HEK293 (cell line): ENCODE results near the gene FANK1.
"Not testable (repeated sequence)": the region's sequence is repeated elsewhere in the genome, so short reads cannot be mapped to it uniquely, and the experiment has no call there.

Experiments
- CTCF ChIA-PET: fragments of 350-600 bp; formaldehyde crosslinking; extraction: SDS; loops from one replicate; lab custom pipeline; 2021; ENCODE audit warnings: antibody characterized with exemption; lab: Yijun Ruan, JAX
- POLR2A ChIA-PET: fragments of 300-600 bp; formaldehyde crosslinking; extraction: SDS; loops from one replicate; lab custom pipeline; 2020; ENCODE audit warnings: antibody characterized with exemption, inconsistent platforms; lab: Yijun Ruan, JAX
- H3K27ac ChIP-seq: fragments of 200-500 bp; sonication (Bioruptor generic); 2 replicates; pipeline ENCODE4 v1.5.1; 2014; ENCODE audit warnings: low read depth, low read length, control low read depth, inconsistent platforms; ENCODE audit errors: extremely low read depth
- H3K36me3 ChIP-seq, 2 experiments: fragments of 200-500 bp in 1 of 2; sonication (Bioruptor generic) in 1 of 2; 1 replicate in 1 of 2; 2 replicates in 1 of 2; pipeline ENCODE4 v1.5.1; 2014 to 2017; ENCODE audit warnings: inconsistent platforms in 2 of 2, low read length in 2 of 2; ENCODE audit not compliant: control insufficient read depth in 2 of 2, insufficient read depth in 1 of 2
- H3K4me1 ChIP-seq: fragments of 200-500 bp; sonication (Bioruptor generic); 2 replicates; pipeline ENCODE4 v1.5.1; 2014; ENCODE audit warnings: mild to moderate bottlenecking, low read length, inconsistent platforms; ENCODE audit not compliant: control insufficient read depth, insufficient read depth
- H3K4me3 ChIP-seq: 2 replicates; pipeline ENCODE4 v1.5.1; 2011; ENCODE audit warnings: low read depth, mild to moderate bottlenecking, control low read depth, low read length, moderate library complexity
- H3K9me3 ChIP-seq: fragments of 200-500 bp; sonication (Bioruptor generic); 2 replicates; pipeline ENCODE4 v1.5.1; 2014; ENCODE audit warnings: low read depth, low read length, inconsistent platforms; ENCODE audit not compliant: control insufficient read depth, insufficient read depth
- EGR2 ChIP-seq: fragments of 450-650 bp; formaldehyde crosslinking; IDR thresholded peaks from 2 replicates; pipeline ENCODE4 v1.5.1; 2016; ENCODE audit warnings: low read depth, missing biosample characterization, missing genetic modification characterization
- GLIS1 ChIP-seq: fragments of 450-650 bp; formaldehyde crosslinking; IDR thresholded peaks from 2 replicates; pipeline ENCODE4 v1.5.1; 2016; ENCODE audit warnings: missing biosample characterization, missing genetic modification characterization
- GLIS2 ChIP-seq: fragments of 450-650 bp; formaldehyde crosslinking; IDR thresholded peaks from 2 replicates; pipeline ENCODE4 v1.5.1; 2016; ENCODE audit warnings: missing biosample characterization, missing genetic modification characterization
- KLF7 ChIP-seq: fragments of 450-650 bp; formaldehyde crosslinking; IDR thresholded peaks from 2 replicates; pipeline ENCODE4 v1.5.1; 2016; ENCODE audit warnings: missing biosample characterization, missing genetic modification characterization, borderline replicate concordance
- KLF9 ChIP-seq: fragments of 450-650 bp; formaldehyde crosslinking; IDR thresholded peaks from 2 replicates; pipeline ENCODE4 v1.5.1; 2016; ENCODE audit warnings: missing biosample characterization, missing genetic modification characterization, low read depth
- MEIS1 ChIP-seq: sonication (generic); formaldehyde crosslinking; IDR thresholded peaks from 2 replicates; pipeline ENCODE4 v1.8.1; 2022; ENCODE audit warnings: missing genetic modification reagents, mild to moderate bottlenecking, borderline replicate concordance
- RBAK ChIP-seq: fragments of 450-650 bp; formaldehyde crosslinking; IDR thresholded peaks from 2 replicates; pipeline ENCODE4 v1.5.1; 2016; ENCODE audit warnings: missing biosample characterization, missing genetic modification characterization
- SETDB1 ChIP-seq: IDR thresholded peaks from one replicate; pipeline ENCODE4 v1.6.1; 2017; ENCODE audit warnings: mild to moderate bottlenecking, low read length, moderate library complexity, mixed read lengths; ENCODE audit not compliant: insufficient read length
- SP3 ChIP-seq: fragments of 450-650 bp; formaldehyde crosslinking; IDR thresholded peaks from 2 replicates; pipeline ENCODE4 v1.5.1; 2016; ENCODE audit warnings: missing biosample characterization, missing genetic modification characterization
- ZBTB48 ChIP-seq: fragments of 450-650 bp; formaldehyde crosslinking; IDR thresholded peaks from 2 replicates; pipeline ENCODE4 v1.5.1; 2016; ENCODE audit warnings: missing biosample characterization, missing genetic modification characterization
- ZFHX2 ChIP-seq: fragments of 450-650 bp; formaldehyde crosslinking; conservative IDR thresholded peaks from 2 replicates; pipeline ENCODE4 v1.5.1; 2016; ENCODE audit warnings: missing biosample characterization, missing genetic modification characterization
- ZNF121 ChIP-seq: fragments of 450-650 bp; formaldehyde crosslinking; IDR thresholded peaks from 2 replicates; pipeline ENCODE4 v1.5.1; 2016; ENCODE audit warnings: missing biosample characterization, missing genetic modification characterization
- ZNF146 ChIP-seq: fragments of 450-650 bp; formaldehyde crosslinking; IDR thresholded peaks from 2 replicates; pipeline ENCODE4 v1.5.1; 2016; ENCODE audit warnings: missing biosample characterization, missing genetic modification characterization
- ZNF311 ChIP-seq: fragments of 450-650 bp; formaldehyde crosslinking; IDR thresholded peaks from 2 replicates; pipeline ENCODE4 v1.5.1; 2017; ENCODE audit warnings: missing biosample characterization, missing genetic modification characterization, borderline replicate concordance
- ZNF37A ChIP-seq: fragments of 450-650 bp; IDR thresholded peaks from 2 replicates; pipeline ENCODE4 v1.5.1; 2018; ENCODE audit warnings: missing biosample characterization, missing genetic modification characterization
- ZNF391 ChIP-seq: fragments of 450-650 bp; formaldehyde crosslinking; IDR thresholded peaks from 2 replicates; pipeline ENCODE4 v1.5.1; 2016; ENCODE audit warnings: low read depth, missing biosample characterization, missing genetic modification characterization, borderline replicate concordance
- ZNF404 ChIP-seq: fragments of 450-650 bp; formaldehyde crosslinking; IDR thresholded peaks from 2 replicates; pipeline ENCODE4 v1.5.1; 2017; ENCODE audit warnings: missing biosample characterization, missing genetic modification characterization
- ZNF423 ChIP-seq: fragments of 450-650 bp; formaldehyde crosslinking; IDR thresholded peaks from 2 replicates; pipeline ENCODE4 v1.5.1; 2016; ENCODE audit warnings: missing biosample characterization, missing genetic modification characterization
- ZNF510 ChIP-seq: fragments of 450-650 bp; formaldehyde crosslinking; IDR thresholded peaks from 2 replicates; pipeline ENCODE4 v1.5.1; 2018; ENCODE audit warnings: mild to moderate bottlenecking, missing genetic modification characterization, missing biosample characterization; ENCODE audit not compliant: insufficient replicate concordance
- ZNF624 ChIP-seq: fragments of 450-650 bp; formaldehyde crosslinking; IDR thresholded peaks from 2 replicates; pipeline ENCODE4 v1.5.1; 2017; ENCODE audit warnings: missing biosample characterization, missing genetic modification characterization
- ZNF747 ChIP-seq: fragments of 450-650 bp; formaldehyde crosslinking; IDR thresholded peaks from 2 replicates; pipeline ENCODE4 v1.5.1; 2016; ENCODE audit warnings: missing biosample characterization, missing genetic modification characterization
- ZNF830 ChIP-seq: fragments of 450-650 bp; IDR thresholded peaks from 2 replicates; pipeline ENCODE4 v1.5.0; 2018; ENCODE audit warnings: missing biosample characterization, missing genetic modification characterization, low read depth, mild to moderate bottlenecking, moderate library complexity
- TF ChIP-seq, protein P1 (sequence below): fragments of 450-650 bp; formaldehyde crosslinking; IDR thresholded peaks from 2 replicates; pipeline ENCODE4 v1.5.1; 2016; ENCODE audit warnings: missing biosample characterization, missing genetic modification characterization, borderline replicate concordance
- TF ChIP-seq, protein P2 (sequence below): fragments of 450-650 bp; formaldehyde crosslinking; IDR thresholded peaks from 2 replicates; pipeline ENCODE4 v1.5.1; 2016; ENCODE audit warnings: missing biosample characterization, missing genetic modification characterization

FANK1 gene

DNA sequence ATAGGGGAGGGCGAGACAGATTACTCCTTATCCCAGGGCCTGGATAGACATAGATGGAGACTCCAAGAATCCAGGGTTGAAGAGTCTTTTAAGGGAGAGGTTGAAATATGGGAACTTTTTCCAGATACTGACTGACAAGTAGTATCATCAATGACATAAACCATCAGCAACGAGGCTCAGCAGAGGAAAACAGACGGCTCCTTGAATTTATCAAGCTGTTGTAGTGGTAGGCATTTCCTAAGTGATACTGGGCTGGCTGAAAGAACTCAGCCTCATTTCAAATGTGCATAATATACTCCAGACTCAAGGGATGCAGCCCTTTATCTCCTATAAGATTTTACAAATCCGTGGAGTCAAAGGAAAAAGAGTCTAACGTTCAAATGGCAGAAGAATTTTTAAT is 150.5 kb downstream of the FANK1 start:
- no peak overlapping the region for H3K27ac ChIP-seq
- H3K4me1 ChIP-seq, result no peaks in the 10 kb centered on the region
- ChIA-PET CTCF (interaction anchor here (0.6 kb wide), 1 partner anchor 624 kb away, joined by 5 read pairs; the partner anchor contains the start of gene C10orf90), POLR2A (no interaction called here)
- no peaks in the 10 kb centered on the region for H3K36me3 ChIP-seq
- H3K9me3 ChIP-seq, result no peaks in the 10 kb centered on the region
- H3K4me3 ChIP-seq, result no peak overlapping the region
- TF ChIP-seq KLF7 (tag by site-specific recombination), result no peak
- no peak for TF ChIP-seq ZNF423
- TF ChIP-seq ZNF747, result no peak
- TF ChIP-seq ZNF510 (tag by site-specific recombination), result no peak
- TF ChIP-seq ZNF311, result no peak
- no peak for TF ChIP-seq GLIS2 (tag by site-specific recombination)
- no peak for TF ChIP-seq ZNF121 (tag by site-specific recombination)
- TF ChIP-seq SP3 (tag by site-specific recombination), result no peak
- TF ChIP-seq GLIS1, result no peak
- TF ChIP-seq ZNF830, result no peak
- TF ChIP-seq ZBTB48 (tag by site-specific recombination), result no peak
- no peak for TF ChIP-seq ZNF404 (tag by site-specific recombination)

DNA sequence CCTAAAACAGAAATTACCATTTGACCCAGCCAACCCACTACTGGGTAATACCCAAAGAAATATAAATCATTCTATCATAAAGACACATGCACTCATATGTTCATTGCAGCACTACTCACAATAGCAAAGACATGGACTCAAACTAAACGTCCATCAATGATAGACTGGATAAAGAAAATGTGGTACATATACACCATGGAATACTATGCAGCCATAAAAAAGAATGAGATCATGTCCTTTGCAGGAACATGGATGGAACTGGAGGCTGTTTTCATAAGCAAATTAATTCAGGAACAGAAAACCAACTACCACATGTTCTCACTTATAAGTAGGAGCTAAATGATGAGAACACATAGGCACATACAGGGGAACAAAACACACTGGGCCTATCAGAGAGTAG is 151.4 kb downstream of the FANK1 start:
- H3K9me3 ChIP-seq, POLR2A ChIA-PET, H3K4me1 ChIP-seq, CTCF ChIA-PET, H3K4me3 ChIP-seq, H3K36me3 ChIP-seq, H3K27ac ChIP-seq: not testable (repeated sequence)
- TF ChIP-seq ZNF146 (tag by site-specific recombination), result peak; percentile 64; the same call in 1 of the 2 replicates

DNA sequence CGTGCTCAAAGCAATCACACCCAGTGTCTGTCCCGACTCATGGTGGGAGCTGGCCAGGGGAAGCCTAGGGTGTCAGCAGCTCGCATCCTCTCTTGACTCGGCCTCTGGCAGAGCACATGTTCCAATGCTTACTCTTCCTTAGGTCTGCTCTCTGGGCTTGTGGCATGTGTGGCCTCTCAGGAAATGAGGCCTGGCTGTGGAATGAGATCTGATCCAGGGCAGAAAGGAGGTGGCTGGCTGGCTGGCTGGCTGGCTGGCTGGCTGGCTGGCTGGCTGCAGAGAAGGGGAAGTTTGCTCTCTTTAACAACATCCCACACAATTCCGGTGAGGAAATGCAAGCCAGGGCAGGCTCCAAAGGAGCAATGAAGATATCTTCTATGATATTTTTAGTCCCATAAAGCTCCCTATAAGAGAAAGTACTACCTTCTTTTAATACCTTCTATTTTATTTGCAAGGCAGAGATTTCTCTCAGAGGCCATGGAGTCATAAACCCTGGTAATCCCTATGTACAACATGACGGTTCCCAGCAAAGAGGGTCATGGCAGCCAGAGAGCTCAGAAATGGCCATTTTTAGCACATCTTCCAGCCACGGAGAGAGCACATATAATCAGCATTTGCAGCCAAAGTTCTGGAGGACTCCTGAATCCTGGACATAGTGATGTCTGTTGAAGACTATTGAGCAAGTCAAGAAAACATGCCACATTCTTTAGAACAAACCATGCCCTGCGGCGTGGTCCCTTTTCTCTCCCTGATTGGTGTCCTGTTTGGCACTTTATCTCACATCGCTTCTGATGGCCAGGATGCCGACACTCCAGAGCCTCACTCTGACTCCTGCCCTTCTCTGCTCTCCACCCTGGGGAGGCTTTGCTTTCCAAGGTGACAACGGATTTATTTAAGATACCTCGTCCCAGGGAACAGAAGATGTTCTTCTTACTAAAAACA is 153.7 kb downstream of the FANK1 start:
- POLR2A ChIA-PET, result no interaction called here
- TF ChIP-seq ZFHX2 (tag by site-specific recombination) (no peak), MEIS1 (CRISPR knock-in tag) (no peak), SETDB1 (no peak), ZNF391 (no peak), RBAK (tag by site-specific recombination) (no peak), ZNF404 (tag by site-specific recombination) (no peak), KLF9 (tag by site-specific recombination) (no peak), GLIS2 (tag by site-specific recombination) (no peak)
- CTCF ChIA-PET, result interaction anchor here (0.6 kb wide), 1 partner anchor 352 kb away, joined by 3 read pairs; no protein-coding TSS in a partner anchor

DNA sequence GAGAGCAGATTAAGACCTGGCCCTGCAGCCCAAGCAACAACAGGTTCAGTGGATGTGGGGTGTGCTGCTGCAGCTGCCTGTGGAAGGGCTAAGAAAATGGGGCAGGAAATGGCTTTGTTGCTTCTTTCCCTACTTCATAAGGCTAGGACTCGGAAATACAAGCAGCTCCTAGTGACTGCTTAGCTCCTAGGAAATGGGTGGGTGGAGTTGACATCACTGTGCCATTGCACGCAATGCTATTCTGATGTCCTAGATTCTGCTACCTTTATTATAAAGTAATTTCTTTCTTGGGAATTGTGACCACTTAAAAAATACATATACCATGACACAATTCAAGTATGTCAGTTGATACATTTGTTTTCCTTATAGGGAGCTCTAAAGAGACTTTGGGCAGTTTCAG is 155.8 kb downstream of the FANK1 start:
- no peaks in the 10 kb centered on the region for H3K36me3 ChIP-seq
- H3K27ac ChIP-seq, result no peak overlapping the region
- H3K4me1 ChIP-seq, result no peaks in the 10 kb centered on the region
- ChIA-PET CTCF (no interaction called here), POLR2A (no interaction called here)
- H3K4me3 ChIP-seq, result no peak overlapping the region
- H3K9me3 ChIP-seq, result no peaks in the 10 kb centered on the region
- TF ChIP-seq, protein P1, sequence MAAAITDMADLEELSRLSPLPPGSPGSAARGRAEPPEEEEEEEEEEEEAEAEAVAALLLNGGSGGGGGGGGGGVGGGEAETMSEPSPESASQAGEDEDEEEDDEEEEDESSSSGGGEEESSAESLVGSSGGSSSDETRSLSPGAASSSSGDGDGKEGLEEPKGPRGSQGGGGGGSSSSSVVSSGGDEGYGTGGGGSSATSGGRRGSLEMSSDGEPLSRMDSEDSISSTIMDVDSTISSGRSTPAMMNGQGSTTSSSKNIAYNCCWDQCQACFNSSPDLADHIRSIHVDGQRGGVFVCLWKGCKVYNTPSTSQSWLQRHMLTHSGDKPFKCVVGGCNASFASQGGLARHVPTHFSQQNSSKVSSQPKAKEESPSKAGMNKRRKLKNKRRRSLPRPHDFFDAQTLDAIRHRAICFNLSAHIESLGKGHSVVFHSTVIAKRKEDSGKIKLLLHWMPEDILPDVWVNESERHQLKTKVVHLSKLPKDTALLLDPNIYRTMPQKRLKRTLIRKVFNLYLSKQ (tag by site-specific recombination), result no peak
- TF ChIP-seq ZNF146 (tag by site-specific recombination) (no peak), EGR2 (tag by site-specific recombination) (no peak), ZNF624 (no peak), ZNF37A (tag by site-specific recombination) (no peak)
- TF ChIP-seq, protein P2, sequence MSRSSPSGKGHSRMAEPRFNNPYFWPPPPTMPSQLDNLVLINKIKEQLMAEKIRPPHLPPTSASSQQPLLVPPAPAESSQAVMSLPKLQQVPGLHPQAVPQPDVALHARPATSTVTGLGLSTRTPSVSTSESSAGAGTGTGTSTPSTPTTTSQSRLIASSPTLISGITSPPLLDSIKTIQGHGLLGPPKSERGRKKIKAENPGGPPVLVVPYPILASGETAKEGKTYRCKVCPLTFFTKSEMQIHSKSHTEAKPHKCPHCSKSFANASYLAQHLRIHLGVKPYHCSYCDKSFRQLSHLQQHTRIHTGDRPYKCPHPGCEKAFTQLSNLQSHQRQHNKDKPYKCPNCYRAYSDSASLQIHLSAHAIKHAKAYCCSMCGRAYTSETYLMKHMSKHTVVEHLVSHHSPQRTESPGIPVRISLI (tag by site-specific recombination), result no peak

More for the DNA sequence above, 153.7 kb downstream of the FANK1 start:
- no peaks in the 10 kb centered on the region for H3K9me3 ChIP-seq
- H3K36me3 ChIP-seq, result no peaks in the 10 kb centered on the region
- H3K4me3 ChIP-seq, result no peak overlapping the region
- no peaks in the 10 kb centered on the region for H3K4me1 ChIP-seq
- H3K27ac ChIP-seq, result no peak overlapping the region
